Measurements from ENCODE around the gene C1QTNF12.

- TF ChIP-seq CTCF (IDR thresholded peaks at IDR 0.05) (no peak), POLR2A (IDR thresholded peaks at IDR 0.05) (no peak)
Measured at GRCh38 chr1:1238702-1239178, 7.8 kb downstream of the C1QTNF12 start.
